Measurements from ENCODE around the gene ACVR1C.

GRCh38 chr2:157611110-157611509, 17.6 kb downstream of the ACVR1C start:
- TF ChIP-seq TAF1 (IDR thresholded peaks at IDR 0.05; ENCODE audit: borderline replicate concordance, insufficient read depth, low read length): no peak
- TF ChIP-seq REST (IDR thresholded peaks at IDR 0.05; ENCODE audit: insufficient read depth in 1 of 2, low read depth in 2 of 2, low read length in 2 of 2): no peak
- no peak for TF ChIP-seq SIN3A (IDR thresholded peaks at IDR 0.05; ENCODE audit: borderline replicate concordance, insufficient read depth, low read length)
- no peak for TF ChIP-seq POLR2AphosphoS5 (IDR thresholded peaks at IDR 0.05; ENCODE audit: low read depth, low read length)
- TF ChIP-seq FOXP2 (optimal IDR thresholded peaks at IDR 0.05; ENCODE audit: borderline replicate concordance, extremely low read depth, extremely low read length, insufficient read depth): no peak
